HuH-7 (cell line): ENCODE measurements around the gene LRRC4.

Experiments
- DNase-seq: peaks from one replicate; pipeline ENCODE4 v3.0.0; 2011; ENCODE audit warnings: low spot score

Gene LRRC4

GRCh38 chr7:127979113-127979727 lies 52.0 kb downstream of the LRRC4 start:
- no peak for DNase-seq

GRCh38 chr7:127978421-127978820 lies 52.8 kb downstream of the LRRC4 start:
- no peak for DNase-seq
